GM10266 (cell line): ENCODE measurements around the gene MDC1.

Experiments
- DNase-seq: peaks from one replicate; pipeline ENCODE4 v3.0.0; 2012; ENCODE audit errors: extremely low spot score
- CTCF ChIP-seq: IDR thresholded peaks from 2 replicates; pipeline ENCODE4 v1.5.1; 2012; ENCODE audit warnings: mild to moderate bottlenecking, low read depth; ENCODE audit not compliant: control insufficient read depth, insufficient read depth; ENCODE audit errors: missing control alignments

MDC1 gene

DNA sequence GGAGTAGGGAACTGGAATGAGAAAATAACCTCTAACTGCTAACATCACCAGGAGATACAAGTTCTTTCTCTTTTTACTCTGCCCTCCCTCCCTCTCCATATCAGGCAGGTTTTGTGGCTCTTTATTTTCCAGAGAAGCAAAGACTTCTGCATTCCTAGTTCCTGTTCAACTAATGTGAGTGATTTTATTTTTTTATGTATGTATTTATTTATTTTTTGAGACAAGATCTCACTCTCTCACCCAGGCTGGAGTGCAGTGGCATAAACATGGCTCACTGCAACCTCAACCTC is 33.2 kb upstream of the MDC1 start:
- DNase-seq: no peak
- no peak for TF ChIP-seq CTCF

DNA sequence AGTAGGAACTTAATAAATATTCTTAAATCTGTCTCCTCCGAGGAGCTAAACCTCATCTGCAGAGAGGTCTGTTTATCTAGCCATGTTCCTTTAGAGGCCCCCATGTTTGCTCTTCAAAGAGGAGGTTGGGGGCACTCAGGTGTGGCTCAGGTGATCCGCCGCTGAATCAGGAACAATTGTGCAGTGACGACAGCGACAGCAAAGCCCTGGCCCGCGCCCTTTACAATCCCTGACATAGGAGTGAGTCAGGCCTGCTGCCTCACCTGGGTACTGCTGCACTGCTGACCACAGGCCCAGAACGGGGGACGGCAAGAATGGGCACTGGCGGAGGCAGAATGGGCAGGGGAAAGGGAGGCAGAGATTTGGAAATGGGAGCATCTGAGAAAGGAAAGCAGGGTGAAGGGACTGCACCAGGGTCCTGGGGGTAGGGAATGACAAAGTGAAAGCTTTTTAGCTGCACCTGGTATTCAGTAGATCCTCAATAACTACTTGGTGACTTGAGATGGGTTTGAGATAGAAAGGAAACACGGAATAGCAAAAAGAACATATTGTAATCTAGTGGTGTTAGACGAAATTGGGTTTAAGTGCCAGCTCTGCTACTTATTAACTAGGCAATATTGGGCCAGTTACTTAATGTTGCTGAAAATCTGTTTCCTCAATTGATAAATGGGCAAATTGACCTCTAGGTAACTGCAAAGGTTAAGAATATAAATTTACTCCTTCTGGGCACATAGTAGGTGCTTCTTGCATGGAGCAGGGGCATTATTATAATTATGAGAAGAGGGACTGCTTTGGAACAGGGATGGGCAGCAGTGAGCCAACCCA is 32.7 kb upstream of the MDC1 start:
- DNase-seq: no peak
- no peak for TF ChIP-seq CTCF

- TF ChIP-seq CTCF: no peak
- no peak for DNase-seq
Measured at GRCh38 chr6:30748851-30749540, 31.9 kb upstream of the MDC1 start.

- no peak for DNase-seq
- no peak for TF ChIP-seq CTCF
Measured at GRCh38 chr6:30747902-30748769, 31.1 kb upstream of the MDC1 start.

GRCh38 chr6:30747300-30747687 is 30.2 kb upstream of the MDC1 start:
- DNase-seq: no peak
- no peak for TF ChIP-seq CTCF

- TF ChIP-seq CTCF: peak; percentile 72
Measured at GRCh38 chr6:30744054-30744805, 27.1 kb upstream of the MDC1 start, which contains the start of gene IER3. IER3 (minus strand) TSS chr6:30744547; CDS start chr6:30744518, 29 bp downstream.

More at GRCh38 chr6:30744054-30744805, 27.1 kb upstream of the MDC1 start, which contains the start of gene IER3:
- DNase-seq: peak; percentile 81
